ENCODE data around the gene CIRBP. TPM values are rescaled to one million over a fixed set of nuclear protein-coding genes. Genes with fewer than 3 reads are reported as not detected.

Gene CIRBP
- total RNA-seq, 3 donors from 2014 or later (not counting 1 experiment from before 2014, with no cell fraction given), result 410 to 454 (median 440) TPM

DNA sequence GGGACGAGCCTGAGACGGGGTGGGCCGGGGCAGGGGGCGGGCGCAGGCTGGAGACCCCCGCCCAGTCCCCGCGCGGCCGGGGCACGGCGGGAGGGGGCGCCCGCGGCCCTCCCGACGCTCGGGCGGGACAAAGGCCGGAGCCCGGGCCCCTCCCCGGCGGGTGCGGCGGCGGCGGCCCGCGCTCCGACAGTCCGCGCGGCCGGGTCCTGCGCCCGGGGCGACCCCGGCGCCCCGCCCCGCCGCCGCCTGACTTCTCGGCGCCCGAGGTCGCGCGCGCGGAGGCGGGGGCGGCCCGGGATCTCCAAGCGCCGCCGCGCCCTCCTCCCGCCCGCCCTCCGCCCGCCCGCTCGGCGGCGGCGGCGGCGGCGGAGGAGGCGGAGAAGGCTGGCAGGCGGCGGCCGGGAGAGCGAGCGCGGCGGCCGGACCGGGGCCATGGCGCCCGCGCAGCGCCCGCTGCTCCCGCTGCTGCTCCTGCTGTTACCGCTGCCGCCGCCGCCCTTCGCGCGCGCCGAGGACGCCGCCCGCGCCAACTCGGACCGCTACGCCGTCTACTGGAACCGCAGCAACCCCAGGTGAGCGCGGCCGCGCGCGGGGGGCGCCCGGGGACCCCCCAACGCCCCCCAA is 16.7 kb downstream of the CIRBP start, which contains the start of gene EFNA2:
TSS of gene EFNA2 (plus strand) at position 137 of the 624 bp plus-strand sequence. CDS start at position 433, 296 bp downstream.
- peak within 1 kb of the TSS; percentile 64 for H3K4me3 Mint-ChIP-seq
- no peaks in the 10 kb centered on the region for H3K36me3 Mint-ChIP-seq
- intact Hi-C loops (cut with micrococcal nuclease), result no loop called here
- Histone ChIP-seq H3K4me3 (ENCODE audit: low read length) (no peak within 1 kb of the TSS), H3K4me1 (ENCODE audit: control insufficient read depth, insufficient read depth, low read length) (peaks cover 10% of the 10 kb centered on the region), H3K9me3 (ENCODE audit: control insufficient read depth, insufficient read depth, low read length) (no peaks in the 10 kb centered on the region), H3K27ac (ENCODE audit: low read length) (no peak within 1 kb of the TSS), H3K36me3 (ENCODE audit: control insufficient read depth, insufficient read depth, low read length) (no peaks in the 10 kb centered on the region), H3K27me3 (ENCODE audit: control insufficient read depth, insufficient read depth, low read length) (peaks cover 22% of the 10 kb centered on the region)
- no peak for TF ChIP-seq CTCF (IDR thresholded peaks at IDR 0.05)
- DNase-seq (no peak), ATAC-seq (peak in 2 of 3 donors; percentile 24 to 44)
- no peak within 1 kb of the TSS for H3K27ac Mint-ChIP-seq
- under 1% methylated on average over 113 of the region's 113 CpGs for WGBS (ENCODE audit: insufficient coverage)
- H3K9me3 Mint-ChIP-seq, result no peaks in the 10 kb centered on the region
- peaks cover 12 to 27% of the 10 kb centered on the region in 2 donors for H3K27me3 Mint-ChIP-seq (ENCODE audit: low read depth in 2 of 2)
- peaks cover 0 to 14% of the 10 kb centered on the region in 2 donors for H3K4me1 Mint-ChIP-seq

DNA sequence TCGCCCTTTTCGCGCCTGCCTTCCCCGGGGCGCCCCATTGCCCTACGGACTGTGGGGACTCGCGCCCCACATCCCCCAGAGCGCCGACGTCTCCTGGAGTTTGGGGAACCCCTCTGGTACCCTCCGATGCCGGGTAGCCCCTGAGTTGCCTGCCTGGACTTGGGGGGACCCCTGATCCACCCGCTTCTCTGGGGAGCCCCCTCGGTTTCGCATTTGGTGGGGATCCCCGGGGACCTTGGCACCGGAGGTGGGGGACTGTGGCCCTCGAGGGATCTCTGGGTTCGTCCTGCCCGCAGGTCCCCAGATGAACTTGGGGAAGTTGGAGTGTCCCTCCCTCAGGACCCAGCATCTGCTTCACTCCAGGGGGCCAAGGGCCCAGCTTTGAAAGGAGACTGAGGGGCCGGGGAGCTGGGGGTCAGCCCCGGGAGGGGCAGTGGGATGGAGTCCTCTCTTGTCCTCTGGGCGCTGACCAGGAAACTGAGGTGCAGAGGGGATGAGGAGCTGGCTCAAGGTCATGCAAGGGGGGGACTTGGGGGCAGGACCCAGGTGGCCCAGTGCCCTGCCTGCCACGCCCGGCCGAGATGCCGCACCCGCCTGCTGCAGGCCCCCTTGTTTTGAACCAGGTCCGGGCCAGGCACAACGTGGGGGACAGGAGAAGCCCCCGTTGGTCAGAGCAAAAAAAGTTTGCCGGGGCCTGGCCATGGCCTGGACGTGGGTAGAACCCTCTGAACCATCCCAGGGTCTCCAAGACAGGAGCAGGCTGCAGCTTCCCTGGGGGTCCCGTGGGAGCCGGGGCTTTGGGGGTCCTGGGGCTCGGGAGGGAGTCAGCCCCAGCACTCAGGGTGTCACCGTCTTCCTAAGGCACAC is 17.6 kb downstream of the CIRBP start:
- Histone ChIP-seq H3K36me3 (ENCODE audit: control insufficient read depth, insufficient read depth, low read length) (no peaks in the 10 kb centered on the region), H3K27ac (ENCODE audit: low read length) (no peak overlapping the region), H3K4me3 (ENCODE audit: low read length) (no peak overlapping the region), H3K27me3 (ENCODE audit: control insufficient read depth, insufficient read depth, low read length) (peaks cover 22% of the 10 kb centered on the region), H3K4me1 (ENCODE audit: control insufficient read depth, insufficient read depth, low read length) (peaks cover 10% of the 10 kb centered on the region), H3K9me3 (ENCODE audit: control insufficient read depth, insufficient read depth, low read length) (no peaks in the 10 kb centered on the region)
- DNase-seq (no peak), ATAC-seq (no peak)
- Mint-ChIP-seq H3K27ac (no peak overlapping the region), H3K9me3 (no peaks in the 10 kb centered on the region), H3K4me1 (peaks cover 0 to 11% of the 10 kb centered on the region in 2 donors), H3K27me3 (ENCODE audit: low read depth in 2 of 2) (peaks cover 12 to 27% of the 10 kb centered on the region in 2 donors), H3K4me3 (peak overlapping the region; percentile 64), H3K36me3 (no peaks in the 10 kb centered on the region)
- intact Hi-C loops (cut with micrococcal nuclease), result no loop called here
- 44% methylated on average over 38 of the region's 38 CpGs for WGBS (ENCODE audit: insufficient coverage)
- no peak for TF ChIP-seq CTCF (IDR thresholded peaks at IDR 0.05)

DNA sequence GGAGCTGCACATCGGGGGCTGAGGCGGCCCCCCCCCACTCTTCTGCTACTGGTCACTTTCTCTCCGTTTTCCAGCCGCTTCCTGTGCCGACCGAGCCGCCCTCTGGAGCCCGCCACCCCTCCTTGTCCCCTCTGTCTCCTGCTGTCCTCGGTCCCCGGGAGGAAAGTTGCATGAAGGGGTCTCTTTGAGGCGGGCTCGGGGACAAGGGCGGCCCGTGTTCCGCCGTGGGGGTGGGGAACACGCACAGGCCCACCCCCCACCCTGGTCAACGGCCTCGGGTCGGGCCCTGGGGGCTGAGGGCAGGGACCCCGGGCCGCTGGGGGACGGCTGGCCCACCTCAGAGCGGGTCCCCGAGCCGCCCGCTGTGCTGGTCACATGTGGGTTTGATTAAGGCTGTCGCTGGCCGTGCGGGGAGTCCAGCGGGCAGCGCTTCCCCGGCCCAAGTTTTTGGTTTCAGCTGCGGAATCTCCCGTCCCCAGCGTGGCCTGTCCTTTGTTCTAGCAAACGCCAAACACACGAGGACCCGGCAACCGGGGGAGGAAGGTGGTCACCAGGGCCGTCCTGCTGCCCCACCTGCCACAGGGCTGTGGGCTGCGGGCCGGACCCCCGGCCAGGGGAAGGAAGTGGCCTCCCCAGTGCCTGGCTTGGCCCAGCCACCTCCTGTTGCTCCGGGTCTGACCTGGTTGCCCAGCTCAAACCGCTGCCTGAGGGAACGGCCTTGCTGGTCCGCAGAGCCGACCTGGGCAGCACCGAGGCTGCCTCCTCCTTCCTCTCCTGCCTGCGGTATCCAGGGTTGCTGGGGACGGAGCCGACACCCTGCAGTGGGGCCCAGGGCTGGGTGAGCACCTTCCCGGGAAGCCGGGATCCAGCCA is 18.5 kb downstream of the CIRBP start:
- Histone ChIP-seq H3K9me3 (ENCODE audit: control insufficient read depth, insufficient read depth, low read length) (no peaks in the 10 kb centered on the region), H3K36me3 (ENCODE audit: control insufficient read depth, insufficient read depth, low read length) (no peaks in the 10 kb centered on the region), H3K4me1 (ENCODE audit: control insufficient read depth, insufficient read depth, low read length) (peaks cover 10% of the 10 kb centered on the region), H3K27me3 (ENCODE audit: control insufficient read depth, insufficient read depth, low read length) (peaks cover 22% of the 10 kb centered on the region), H3K4me3 (ENCODE audit: low read length) (no peak overlapping the region), H3K27ac (ENCODE audit: low read length) (no peak overlapping the region)
- Mint-ChIP-seq H3K9me3 (no peaks in the 10 kb centered on the region), H3K27me3 (ENCODE audit: low read depth in 2 of 2) (peaks cover 12 to 32% of the 10 kb centered on the region in 2 donors), H3K4me1 (peaks cover 0 to 9% of the 10 kb centered on the region in 2 donors), H3K27ac (no peak overlapping the region), H3K36me3 (no peaks in the 10 kb centered on the region), H3K4me3 (peak overlapping the region; percentile 31)
- no peak for DNase-seq
- intact Hi-C loops (cut with micrococcal nuclease), result no loop called here
- 22% methylated on average over 55 of the region's 55 CpGs for WGBS (ENCODE audit: insufficient coverage)
- TF ChIP-seq CTCF (IDR thresholded peaks at IDR 0.05), result no peak
- ATAC-seq, result peak in 1 of 3 donors; percentile 20
